Measurements from ENCODE around the gene PXN.

The PXN gene

DNA sequence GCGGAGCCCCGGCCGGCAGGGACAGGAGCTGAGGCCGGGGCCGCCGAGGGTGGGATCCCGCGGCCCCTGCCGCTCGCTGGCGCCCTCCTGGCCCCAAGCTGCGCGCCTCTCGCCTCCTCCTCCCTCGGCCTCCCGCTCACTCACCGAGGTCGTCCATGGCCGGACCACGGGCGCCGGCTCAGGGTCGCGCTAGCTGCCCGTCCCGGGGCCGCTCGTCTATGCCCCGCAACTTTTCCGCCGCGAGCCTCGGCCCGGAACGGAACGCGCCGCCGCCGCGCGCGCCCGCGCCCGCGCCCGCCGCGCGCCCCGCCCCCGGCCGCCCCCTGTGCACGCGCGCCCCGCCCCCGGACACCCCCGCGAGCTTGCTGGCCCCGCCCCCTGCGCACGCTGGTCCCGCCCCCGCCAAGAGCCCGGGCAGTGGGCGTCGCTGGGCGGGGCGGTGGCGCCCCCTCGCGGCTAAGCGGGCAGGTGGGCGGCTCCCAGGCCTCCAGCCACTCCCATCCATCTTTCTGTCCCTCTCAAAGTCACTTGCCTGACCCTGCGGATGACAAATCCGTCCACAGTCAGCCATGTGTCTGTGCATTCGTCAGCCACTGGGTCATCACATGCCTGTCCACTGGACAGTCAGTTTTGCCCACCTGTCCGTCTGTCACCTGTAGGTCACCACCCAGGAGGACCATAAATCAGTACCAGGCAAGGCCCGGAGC is at the start of gene PXN:
PXN (minus strand) TSS at position 258 of the 707 bp plus-strand sequence; CDS start at position 157, 101 bp downstream.
- peak; percentile 85 to 90 for DNase-seq (ENCODE audit: low read depth in 2 of 2)

DNA sequence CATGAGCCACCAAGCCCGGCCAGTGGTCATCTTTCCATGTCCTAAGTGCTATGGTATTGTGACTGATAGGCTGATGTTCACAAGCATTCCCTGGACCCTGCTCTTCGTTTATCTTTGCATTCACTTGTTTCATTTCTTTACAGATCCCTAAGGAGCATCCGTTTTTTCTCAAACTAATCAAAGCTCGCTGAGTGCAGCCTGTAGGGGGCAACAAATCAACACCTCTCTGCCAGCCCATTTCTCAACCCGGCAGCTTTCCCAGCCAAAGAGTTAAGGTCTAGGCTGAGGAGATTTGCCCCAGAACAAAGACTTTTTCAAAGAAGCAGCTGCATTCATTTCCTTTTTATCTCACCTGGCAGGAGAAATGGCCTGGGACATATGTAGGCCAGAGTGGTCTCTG is 48.7 kb upstream of the PXN start:
- no peak for DNase-seq (ENCODE audit: low read depth in 2 of 2)

- peak; percentile 80 to 85 for DNase-seq (ENCODE audit: low read depth in 2 of 2)
These were observed 36.7 kb upstream of the PXN start, which contains the start of gene SIRT4 for GRCh38 chr12:120301962-120302815. Gene SIRT4, plus strand, starts transcription at chr12:120302321. Its CDS starts 1,241 bp downstream, at chr12:120303562.

DNA sequence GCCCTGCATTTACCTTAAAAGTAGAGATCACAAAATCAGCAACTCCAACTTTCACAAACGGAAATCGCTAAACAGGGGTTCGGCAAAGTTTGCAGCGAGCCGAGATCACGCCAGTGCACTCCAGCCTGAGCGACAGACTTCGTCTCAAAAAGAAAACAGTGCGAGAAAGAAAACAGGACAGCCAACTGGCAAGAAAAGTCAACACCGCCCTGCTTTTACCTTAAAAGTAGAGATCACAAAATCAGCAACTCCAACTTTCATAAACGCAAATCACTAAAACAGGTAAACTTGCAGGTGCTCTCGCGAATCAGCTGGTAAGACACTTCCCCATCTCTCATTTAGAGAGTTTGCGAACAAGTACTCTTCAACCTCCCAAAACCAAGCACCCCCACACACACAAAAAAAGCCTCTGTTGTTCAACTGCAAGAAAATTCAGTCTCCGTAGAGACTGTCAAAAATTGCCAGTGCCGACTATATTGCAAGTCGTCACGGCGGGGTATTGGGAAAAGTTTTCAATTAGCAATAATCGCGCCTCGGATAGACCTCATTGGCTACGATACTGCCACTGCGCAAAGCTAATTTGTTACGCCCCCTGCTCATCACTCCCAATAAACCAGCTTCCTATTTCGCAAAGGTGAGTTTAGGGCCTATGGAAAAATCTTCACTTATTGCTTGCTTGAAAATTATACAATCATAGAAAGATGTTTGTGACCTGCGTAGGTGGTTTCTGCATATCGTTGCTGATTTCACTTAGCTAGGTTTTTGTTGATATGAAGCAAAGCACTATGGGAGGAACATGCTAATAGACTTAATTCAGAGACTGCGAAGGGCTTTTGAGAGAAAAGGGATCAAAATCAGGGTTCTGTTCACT is 27.4 kb upstream of the PXN start, which contains the start of gene RNU4-1:
RNU4-1 (minus strand) TSS at position 577 of the 871 bp plus-strand sequence.
- peak; percentile 66 to 69 for DNase-seq (ENCODE audit: low read depth in 2 of 2)

DNA sequence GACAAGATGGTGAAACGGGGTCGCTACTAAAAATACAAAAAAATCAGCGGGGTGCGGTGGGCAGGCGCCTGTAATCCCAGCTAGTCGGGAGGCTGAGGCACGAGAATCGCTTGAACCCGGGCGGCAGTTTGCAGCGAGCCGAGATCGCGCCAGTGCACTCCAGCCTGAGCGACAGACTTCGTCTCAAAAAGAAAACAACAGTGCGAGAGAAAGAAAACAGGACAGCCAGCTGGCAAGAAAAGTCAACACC is 26.8 kb upstream of the PXN start:
- DNase-seq (ENCODE audit: low read depth in 2 of 2) = peak in 1 of 2 donors; percentile 24

- DNase-seq (ENCODE audit: low read depth in 2 of 2) = peak; percentile 22 to 29
These were observed 25.2 kb upstream of the PXN start for GRCh38 chr12:120290609-120291305.

DNA sequence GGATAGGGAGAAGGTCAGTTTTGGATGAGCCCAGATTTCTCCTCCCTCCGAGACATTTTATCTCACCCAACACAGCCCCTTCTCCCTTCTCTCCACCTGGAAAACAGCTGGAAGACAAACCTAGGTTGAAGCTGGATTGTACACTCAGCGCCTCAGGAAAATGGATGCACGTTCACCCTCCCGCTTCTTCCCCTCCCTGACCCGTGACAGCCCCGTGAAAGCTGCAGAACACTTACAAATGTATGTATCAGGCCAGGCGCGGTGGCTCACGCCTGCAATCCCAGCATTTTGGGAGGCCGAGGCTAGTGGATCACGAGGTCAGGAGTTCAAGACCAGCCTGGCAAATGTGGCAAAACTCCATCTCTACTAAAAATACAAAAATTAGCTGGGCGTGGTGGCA is 22.0 kb upstream of the PXN start:
- no peak for DNase-seq (ENCODE audit: low read depth in 2 of 2)

DNA sequence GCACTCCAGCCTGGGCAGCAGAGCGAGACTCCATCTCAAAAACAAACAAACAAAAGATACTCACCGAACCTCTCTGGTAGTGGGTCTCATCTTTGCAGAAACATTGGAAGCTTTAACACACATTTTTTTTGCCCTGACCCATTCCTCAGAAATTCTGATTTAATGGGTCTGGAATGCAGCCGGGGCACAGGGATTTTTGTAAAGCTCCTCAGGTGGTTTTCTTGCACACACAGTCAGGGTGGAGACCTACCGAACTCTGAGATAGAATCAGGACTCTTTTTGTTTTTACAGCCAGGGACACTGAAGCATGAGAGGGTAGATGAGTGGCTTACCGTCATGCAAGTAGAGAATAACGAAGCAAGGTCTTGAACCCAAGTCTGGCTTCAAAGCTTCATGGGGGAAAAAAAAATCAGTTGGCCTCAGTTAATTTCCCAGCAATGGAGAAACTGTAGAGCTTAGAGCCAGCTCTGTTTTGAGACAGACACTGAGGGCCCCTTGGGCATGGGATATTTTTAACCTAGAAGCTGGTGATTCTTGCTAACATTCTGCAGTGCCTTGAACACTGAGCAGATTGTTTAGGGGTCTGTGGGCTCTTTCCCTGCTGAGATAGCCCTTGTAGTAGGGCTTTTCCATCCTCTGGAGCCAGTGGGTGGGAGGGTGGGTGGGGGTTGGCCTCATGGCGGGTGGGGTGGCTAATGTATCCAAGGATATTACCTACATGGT is 21.4 kb upstream of the PXN start:
- no peak for DNase-seq (ENCODE audit: low read depth in 2 of 2)

DNA sequence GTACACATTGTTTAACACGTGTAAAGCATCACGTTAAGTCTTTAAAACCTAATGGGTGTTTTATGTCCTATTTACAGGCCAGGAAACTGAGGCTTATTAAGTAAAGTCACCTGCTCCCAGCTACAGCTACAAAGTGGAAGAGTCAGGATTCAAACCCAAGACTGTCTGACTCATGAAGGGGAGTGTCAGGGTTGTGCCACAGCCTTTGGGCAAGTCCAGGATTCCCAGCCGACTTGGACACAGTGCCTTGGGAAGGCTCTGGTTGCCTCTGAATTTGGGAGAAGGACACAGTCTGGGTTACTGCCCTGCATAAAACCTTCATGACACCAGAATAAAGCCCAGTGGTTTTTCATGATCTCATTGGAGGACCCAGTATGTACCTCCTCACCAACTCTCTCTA is 18.9 kb upstream of the PXN start:
- no peak for DNase-seq (ENCODE audit: low read depth in 2 of 2)

DNA sequence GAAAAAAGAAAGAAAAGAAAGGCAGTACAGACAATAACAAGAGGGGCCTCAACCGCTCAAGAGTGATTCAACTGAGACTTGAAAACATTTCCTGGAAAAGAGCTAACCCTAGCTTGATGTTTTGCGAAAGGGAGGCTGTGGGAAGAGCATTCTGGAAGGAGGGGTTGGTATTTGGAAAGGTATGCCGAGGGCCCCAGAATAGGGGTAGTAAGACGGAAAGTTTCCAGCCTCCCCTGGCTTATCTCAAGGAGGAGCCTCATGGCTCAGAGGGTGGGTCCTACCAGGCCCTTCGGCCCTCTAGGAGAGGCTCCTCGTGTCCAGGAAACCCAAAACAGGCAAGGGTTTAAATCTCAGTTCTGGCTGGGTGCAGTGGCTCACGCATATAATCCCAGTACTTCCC is 17.8 kb upstream of the PXN start:
- no peak for DNase-seq (ENCODE audit: low read depth in 2 of 2)

DNA sequence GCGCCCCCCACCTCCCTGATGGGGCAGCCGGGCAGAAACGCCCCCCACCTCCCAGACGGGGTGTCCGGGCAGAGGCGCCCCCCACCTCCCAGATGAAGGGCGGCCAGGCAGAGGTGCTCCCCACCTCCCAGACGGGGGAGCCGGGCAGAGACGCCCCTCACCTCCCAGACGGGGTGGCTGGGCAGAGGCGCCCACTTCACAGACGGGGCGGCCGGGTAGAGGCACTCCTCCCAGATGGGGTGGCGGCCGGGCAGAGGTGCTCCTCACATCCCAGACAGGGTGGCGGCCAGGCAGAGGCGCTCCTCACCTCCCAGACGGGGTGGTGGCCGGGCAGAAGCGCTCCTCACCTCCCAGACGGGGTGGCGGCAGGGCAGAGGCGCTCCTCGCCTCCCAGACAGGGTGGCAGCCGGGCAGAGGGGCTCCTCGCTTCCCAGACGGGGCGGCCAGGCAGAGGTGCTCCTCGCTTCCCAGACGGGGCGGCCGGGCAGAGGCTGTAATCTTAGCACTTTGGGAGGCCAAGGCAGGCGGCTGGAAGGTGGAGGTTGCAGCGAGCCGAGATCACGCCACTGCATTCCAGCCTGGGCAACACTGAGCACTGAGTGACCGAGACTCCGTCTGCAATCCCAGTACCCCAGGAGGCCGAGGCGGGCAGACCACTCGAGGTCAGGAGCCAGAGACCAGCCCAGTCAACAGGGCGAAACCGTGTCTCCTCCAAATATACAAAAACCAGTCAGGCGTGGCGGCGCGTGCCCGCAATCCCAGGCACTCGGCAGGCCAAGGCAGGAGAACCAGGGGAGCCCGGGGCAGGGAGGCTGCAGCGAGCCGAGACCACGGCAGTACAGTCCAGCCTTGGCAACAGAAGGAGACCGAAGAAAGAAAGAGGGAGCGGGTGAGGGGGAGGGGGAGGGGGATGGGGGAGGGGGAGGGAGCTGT is 12.9 kb upstream of the PXN start:
- DNase-seq (ENCODE audit: low read depth in 2 of 2) = no peak

DNA sequence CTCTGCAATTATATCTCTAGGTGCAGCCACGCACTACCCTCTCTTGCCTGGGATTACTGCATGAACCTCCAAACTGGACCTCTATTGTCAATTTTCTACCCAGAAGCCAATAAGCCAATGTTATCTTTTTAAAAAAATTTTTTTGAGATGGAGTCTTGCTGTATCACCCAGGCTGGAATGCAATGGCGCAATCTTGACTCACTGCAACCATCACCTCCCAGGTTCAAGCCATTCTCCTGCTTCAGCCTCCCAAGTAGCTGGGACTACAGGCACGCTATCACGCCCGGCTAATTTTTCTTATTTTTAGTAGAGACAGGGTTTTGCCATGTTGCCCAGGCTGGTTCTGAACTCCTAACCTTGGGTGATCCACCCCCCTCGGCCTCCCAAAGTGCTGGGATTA is 11.2 kb upstream of the PXN start:
- DNase-seq (ENCODE audit: low read depth in 2 of 2) = no peak

DNA sequence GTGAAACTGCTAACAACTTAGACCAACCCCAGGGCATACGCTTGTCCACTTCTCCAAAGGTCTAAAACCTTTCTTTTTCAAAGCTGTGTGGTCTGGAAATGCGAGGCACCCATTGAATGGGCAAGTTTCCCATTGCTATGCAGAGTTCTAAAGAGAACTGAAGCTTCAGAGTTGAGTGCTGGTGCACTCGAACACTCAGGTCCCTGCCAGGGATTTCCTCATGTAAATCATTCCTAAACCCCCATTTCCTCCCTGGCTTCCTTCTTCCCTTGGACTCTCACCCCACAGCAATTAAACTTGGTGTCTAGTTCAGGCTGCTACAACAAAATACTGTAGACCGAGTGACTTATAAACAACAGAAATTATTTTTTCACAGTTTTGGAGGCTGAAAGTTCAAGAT is 2.2 kb upstream of the PXN start:
- DNase-seq (ENCODE audit: low read depth in 2 of 2) = no peak

DNA sequence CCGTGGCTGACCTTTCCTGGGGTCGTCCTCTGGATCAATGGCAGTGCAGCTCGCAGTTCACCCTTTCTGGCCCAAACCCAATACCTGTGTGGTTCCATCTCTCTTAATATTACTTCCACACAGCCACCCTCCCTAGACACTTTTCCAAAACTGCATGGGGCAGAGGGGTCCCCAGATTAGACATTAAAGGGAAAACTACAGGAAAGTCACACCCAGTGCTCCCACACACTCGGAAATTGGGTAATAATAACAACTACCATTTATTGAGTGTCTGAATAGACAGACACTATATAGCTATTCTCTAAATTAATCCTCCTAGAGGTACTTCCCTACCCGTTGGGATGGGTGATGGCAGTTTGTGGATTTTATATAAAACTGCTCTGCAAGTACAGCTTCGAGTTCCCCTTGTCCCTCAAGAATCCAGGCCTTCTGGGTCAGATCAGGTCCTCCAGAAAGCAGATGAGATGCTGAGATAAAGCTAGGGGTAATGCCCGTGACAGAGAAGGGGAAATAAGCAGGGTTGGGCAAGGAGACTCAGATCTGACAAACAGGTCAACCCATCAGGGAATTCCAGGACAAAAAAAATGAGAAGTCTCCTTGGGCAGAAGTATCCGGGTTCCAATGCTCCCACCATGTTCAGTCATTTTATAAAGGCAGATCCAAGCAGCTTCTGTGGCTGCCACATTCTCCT is 795 bp upstream of the PXN start:
- no peak for DNase-seq (ENCODE audit: low read depth in 2 of 2)

DNA sequence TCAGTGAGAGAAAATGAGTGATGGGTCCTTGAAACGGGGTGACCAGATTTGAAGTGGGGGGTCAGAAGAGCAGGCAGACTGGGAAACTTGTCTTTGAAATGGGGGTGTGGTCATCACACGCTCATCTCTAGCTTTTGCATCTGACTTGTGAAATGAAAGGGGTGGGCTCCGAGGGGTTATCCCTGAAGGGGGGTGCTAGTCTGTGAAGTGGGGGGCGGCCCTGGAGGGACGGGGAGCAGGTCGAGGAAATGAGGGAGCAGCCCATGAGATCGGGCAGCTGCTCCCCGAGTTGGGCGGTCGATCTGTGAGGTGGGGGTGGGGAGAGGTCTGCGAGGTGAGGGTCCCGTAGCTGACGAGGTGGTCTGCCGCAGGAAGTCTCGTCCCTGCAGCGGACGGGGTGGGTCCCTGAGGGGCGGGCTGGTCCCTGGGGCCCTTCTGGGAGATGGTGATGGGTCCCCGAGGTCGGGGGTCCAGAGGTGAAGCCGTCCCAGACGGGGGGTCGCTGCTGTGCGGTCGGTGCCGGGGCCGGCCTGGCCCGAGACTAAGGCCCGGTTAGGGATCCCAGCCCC is 542 bp downstream of the PXN start:
- no peak for DNase-seq (ENCODE audit: low read depth in 2 of 2)

GRCh38 chr12:120264086-120264903 is 1.2 kb downstream of the PXN start:
- DNase-seq (ENCODE audit: low read depth in 2 of 2) = no peak

DNA sequence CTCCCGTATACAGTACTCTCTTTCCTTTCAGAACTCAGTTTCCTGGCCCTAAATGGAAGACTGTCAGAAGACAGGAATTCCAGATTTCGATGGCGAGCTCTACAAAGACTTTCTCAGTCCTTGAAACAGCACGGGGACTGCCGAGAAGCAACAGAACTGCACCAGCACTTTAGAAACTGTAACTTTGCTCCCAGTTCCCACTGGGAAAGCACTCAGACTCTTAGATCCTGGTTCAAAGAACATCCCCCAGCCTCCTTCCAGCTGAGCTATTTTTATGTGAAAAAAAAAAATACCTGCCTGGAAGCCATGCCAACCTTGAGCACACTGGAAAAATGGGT is 1.8 kb downstream of the PXN start:
- no peak for DNase-seq (ENCODE audit: low read depth in 2 of 2)
